Hippocampal formation (tissue), 2 donors: Measurements from ENCODE around the gene EIF4E.
A peak's percentile ranks its signal among the peaks of the same experiment; 100 is the strongest.
"Not testable (repeated sequence)": the region's sequence is repeated elsewhere in the genome, so short reads cannot be mapped to it uniquely, and the experiment has no call there.

ENCODE experiments used
- DNase-seq, 2 donors: peaks; one replicate each; lab custom pipeline; 2025; lab: John Stamatoyannopoulos, UW

EIF4E gene

GRCh38 chr4:98932539-98932938 lies 3.6 kb upstream of the EIF4E start:
- DNase-seq = no peak

GRCh38 chr4:98930311-98930865 lies 1.5 kb upstream of the EIF4E start:
- DNase-seq = no peak

GRCh38 chr4:98929341-98930267 lies 671 bp upstream of the EIF4E start:
- DNase-seq = no peak

- DNase-seq = peak; percentile 45 to 61
Observed at GRCh38 chr4:98928131-98928504, 815 bp downstream of the EIF4E start.

GRCh38 chr4:98926257-98926656 lies 2.7 kb downstream of the EIF4E start:
- DNase-seq = not testable (repeated sequence)

- DNase-seq = no peak
Observed at GRCh38 chr4:98921292-98921691, 7.6 kb downstream of the EIF4E start.

GRCh38 chr4:98919996-98920395 lies 8.9 kb downstream of the EIF4E start:
- no peak for DNase-seq

- DNase-seq = not testable (repeated sequence)
Observed at GRCh38 chr4:98910728-98911127, 18.2 kb downstream of the EIF4E start.

GRCh38 chr4:98909646-98910401 lies 19.1 kb downstream of the EIF4E start:
- DNase-seq = no peak

GRCh38 chr4:98908703-98909262 lies 20.1 kb downstream of the EIF4E start:
- no peak for DNase-seq

GRCh38 chr4:98908182-98908581 lies 20.8 kb downstream of the EIF4E start:
- no peak for DNase-seq

GRCh38 chr4:98905839-98906238 lies 23.1 kb downstream of the EIF4E start:
- DNase-seq = no peak

- no peak for DNase-seq
Observed at GRCh38 chr4:98905297-98905696, 23.6 kb downstream of the EIF4E start.

GRCh38 chr4:98903963-98904362 lies 25.0 kb downstream of the EIF4E start:
- DNase-seq = no peak

GRCh38 chr4:98903561-98903960 lies 25.4 kb downstream of the EIF4E start:
- DNase-seq = no peak

- DNase-seq = no peak
Observed at GRCh38 chr4:98899277-98899676, 29.7 kb downstream of the EIF4E start.

- DNase-seq = no peak
Observed at GRCh38 chr4:98891478-98892337, 37.2 kb downstream of the EIF4E start.

GRCh38 chr4:98890702-98891455 lies 38.1 kb downstream of the EIF4E start:
- DNase-seq = no peak

- no peak for DNase-seq
Observed at GRCh38 chr4:98887145-98887544, 41.8 kb downstream of the EIF4E start.

GRCh38 chr4:98886382-98886781 lies 42.6 kb downstream of the EIF4E start:
- DNase-seq = not testable (repeated sequence)

GRCh38 chr4:98880884-98881283 lies 48.0 kb downstream of the EIF4E start:
- not testable (repeated sequence) for DNase-seq
